ENCODE data around the gene AURKAIP1.

DNA sequence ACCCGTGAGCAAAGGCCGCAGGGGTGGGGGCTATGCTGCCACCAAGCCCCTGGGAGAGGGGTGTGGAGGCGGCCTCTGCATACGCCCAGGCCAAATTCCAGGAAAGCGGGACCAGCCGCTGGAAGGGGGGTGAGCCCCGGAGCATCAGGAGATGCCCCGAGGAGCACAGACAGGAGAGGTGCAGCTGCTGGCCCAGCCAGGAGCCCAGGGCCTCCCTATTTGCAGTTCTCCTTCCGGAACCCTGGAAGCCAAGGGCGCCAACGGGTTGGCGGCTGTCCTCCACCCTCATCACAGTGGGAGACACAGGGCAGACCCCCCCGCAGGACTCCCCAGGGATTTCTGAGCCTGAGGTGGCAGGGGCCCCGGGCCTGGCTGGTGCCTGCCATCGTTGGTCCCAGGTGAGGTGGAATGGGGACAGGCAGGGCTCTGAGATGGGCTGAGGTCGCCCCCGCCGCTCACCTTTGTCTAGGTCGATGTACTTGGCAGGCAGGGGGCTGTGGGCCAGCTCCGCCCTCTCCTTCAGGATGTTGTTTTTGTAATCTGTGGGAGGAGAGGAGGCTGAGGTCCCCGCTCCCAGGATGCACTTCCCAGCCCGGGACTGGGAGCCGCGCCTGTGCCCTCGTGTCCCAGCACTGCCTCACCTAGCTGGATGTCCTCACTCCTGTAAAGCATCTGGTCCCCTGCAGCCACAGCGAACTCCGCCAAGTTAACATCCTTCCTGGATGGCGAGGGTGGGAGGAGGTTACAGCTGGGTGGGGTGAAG is 21.4 kb downstream of the AURKAIP1 start:
- TF ChIP-seq EZH2 (IDR thresholded peaks at IDR 0.05; ENCODE audit: insufficient read depth, poor library complexity, severe bottlenecking) (no peak), EZH2phosphoT487 (IDR thresholded peaks at IDR 0.05; ENCODE audit: insufficient read depth, low read depth) (no peak)

Data from GM23248 (cell line).